Fibroblast of lung (primary cell): Measurements from ENCODE around the gene ZNF296. TPM values are rescaled to one million over a fixed set of nuclear protein-coding genes. Genes with fewer than 3 reads are reported as not detected.

Source experiments
- DNase-seq, 2 donors: peaks; one replicate each; pipeline versions ENCODE4 v3.0.0 to v3.0.0-alpha.2; 2010; ENCODE audit warnings: low read depth in 2 of 2
- H2AFZ ChIP-seq: 2 replicates; pipeline ENCODE4 v1.5.1; 2012; ENCODE audit warnings: low read length, control low read depth, inconsistent platforms
- H3K27ac ChIP-seq: 2 replicates; pipeline ENCODE4 v1.5.1; 2011; ENCODE audit warnings: low read length, control low read depth; ENCODE audit not compliant: insufficient read depth
- H3K27me3 ChIP-seq: 2 replicates; pipeline ENCODE4 v1.5.1; 2011; ENCODE audit warnings: mild to moderate bottlenecking, low read length; ENCODE audit not compliant: control insufficient read depth, insufficient read depth
- H3K36me3 ChIP-seq: 2 replicates; pipeline ENCODE4 v1.5.1; 2011; ENCODE audit warnings: low read length; ENCODE audit not compliant: control insufficient read depth, insufficient read depth
- H3K4me1 ChIP-seq: 2 replicates; pipeline ENCODE4 v1.5.1; 2011; ENCODE audit warnings: low read length; ENCODE audit not compliant: control insufficient read depth, insufficient read depth; ENCODE audit errors: extremely low read depth
- H3K4me2 ChIP-seq: 2 replicates; pipeline ENCODE4 v1.5.1; 2011; ENCODE audit warnings: low read length, control low read depth; ENCODE audit not compliant: insufficient read depth; ENCODE audit errors: extremely low read depth
- H3K4me3 ChIP-seq, 4 experiments: fragments of 200-600 bp in 1 of 4; sonication (generic) in 1 of 4; replicated peaks in 1 of 4; 2 replicates each; pipeline ENCODE4 v1.5.1; 2011 to 2016; ENCODE audit warnings: low read length in 4 of 4, low read depth in 3 of 4, mild to moderate bottlenecking in 3 of 4, control low read depth in 2 of 4, inconsistent platforms in 1 of 4, mixed read lengths in 1 of 4; ENCODE audit not compliant: insufficient read depth in 1 of 4; ENCODE audit errors: control extremely low read depth in 1 of 4
- H3K79me2 ChIP-seq: 2 replicates; pipeline ENCODE4 v1.5.1; 2012; ENCODE audit warnings: mild to moderate bottlenecking, low read length, inconsistent platforms; ENCODE audit not compliant: control insufficient read depth, insufficient read depth
- H3K9ac ChIP-seq: 2 replicates; pipeline ENCODE4 v1.5.1; 2011; ENCODE audit warnings: mild to moderate bottlenecking, low read length, control low read depth; ENCODE audit not compliant: insufficient read depth
- H3K9me3 ChIP-seq: 2 replicates; pipeline ENCODE4 v1.5.1; 2012; ENCODE audit warnings: low read depth, low read length; ENCODE audit not compliant: control insufficient read depth, insufficient read depth
- H4K20me1 ChIP-seq: 2 replicates; pipeline ENCODE4 v1.5.1; 2011; ENCODE audit warnings: low read length; ENCODE audit not compliant: control insufficient read depth, insufficient read depth; ENCODE audit errors: extremely low read depth
- CTCF ChIP-seq, 2 donors: IDR thresholded peaks in 1 of 2; conservative IDR thresholded peaks in 1 of 2; 1 replicate in 1 of 2; 2 replicates in 1 of 2; pipeline ENCODE4 v1.5.1; 2011 to 2012; ENCODE audit warnings: low read length in 2 of 2, control low read depth in 1 of 2, inconsistent platforms in 1 of 2, low read depth in 1 of 2, mild to moderate bottlenecking in 1 of 2
- EZH2 ChIP-seq: IDR thresholded peaks from 2 replicates; pipeline ENCODE4 v1.5.1; 2012; ENCODE audit warnings: low read length, control low read depth, mild to moderate bottlenecking; ENCODE audit errors: missing control alignments
- polyA plus RNA-seq, 2 donors: library from polyadenylated mRNA; depleted of rRNA in 1 of 2; stranded (reverse) in 1 of 2; unstranded in 1 of 2; fragments of >200 nt; gene quantifications; 2 replicates each; pipeline ENCODE4 v1.2.1, GENCODE V29; 2011 to 2012; ENCODE audit warnings: missing spikeins in 1 of 2
- total RNA-seq: library from RNA; depleted of rRNA; stranded (reverse); fragments of >200 nt; gene quantifications from 2 replicates; pipeline ENCODE4 v1.2.1, GENCODE V29; 2014

The ZNF296 gene
- total and polyA plus RNA-seq, 2 donors (not counting 1 experiment from before 2014, with no cell fraction given), result 0.03 TPM; not detected in 1

- peaks cover 97% of the 10 kb centered on the region for H3K79me2 ChIP-seq
- H3K36me3 ChIP-seq, result no peaks in the 10 kb centered on the region
- no peaks in the 10 kb centered on the region for H3K9me3 ChIP-seq
- H3K4me3 ChIP-seq, result peak overlapping the region in 2 of 4 experiments; percentile 16 to 49
- no peak for TF ChIP-seq EZH2
- no peak for TF ChIP-seq CTCF (conservative IDR thresholded peaks at IDR 0.05 in 1 of 2, IDR thresholded peaks at IDR 0.05 in 1 of 2; ENCODE audit: low read depth in 1 of 2, low read length in 2 of 2)
- no peaks in the 10 kb centered on the region for H3K27me3 ChIP-seq
- peak overlapping the region; percentile 89 for H3K4me2 ChIP-seq
- H3K4me1 ChIP-seq, result peaks cover 47% of the 10 kb centered on the region
- no peaks in the 10 kb centered on the region for H4K20me1 ChIP-seq
- DNase-seq, result peak; percentile 92 to 96
- no peak overlapping the region for H2AFZ ChIP-seq
- peak overlapping the region; percentile 74 for H3K27ac ChIP-seq
- no peak overlapping the region for H3K9ac ChIP-seq
Observed at GRCh38 chr19:45097776-45098520, 21.7 kb upstream of the ZNF296 start.

DNA sequence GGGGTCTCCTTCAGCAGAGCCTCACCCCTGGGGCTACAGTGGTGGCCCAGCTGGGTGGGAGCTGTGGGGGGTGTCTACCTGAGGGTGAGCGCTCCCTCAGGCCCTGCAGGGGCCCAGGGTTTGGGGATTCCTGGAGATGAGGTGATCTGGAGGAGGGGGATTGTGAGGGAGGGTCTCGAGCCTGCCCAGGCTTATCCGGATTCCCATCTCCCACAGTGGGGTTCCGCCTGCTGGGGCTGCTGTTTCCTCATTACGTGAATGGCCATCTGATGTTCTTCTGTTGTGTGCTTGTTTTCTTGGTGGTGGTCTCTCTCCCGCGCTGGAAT is 21.1 kb upstream of the ZNF296 start:
- Histone ChIP-seq H3K36me3 (no peaks in the 10 kb centered on the region), H3K4me1 (peaks cover 42% of the 10 kb centered on the region), H3K4me2 (no peak overlapping the region), H3K9me3 (no peaks in the 10 kb centered on the region), H3K9ac (no peak overlapping the region), H2AFZ (no peak overlapping the region), H3K79me2 (peaks cover 92% of the 10 kb centered on the region), H4K20me1 (no peaks in the 10 kb centered on the region), H3K27ac (peak overlapping the region; percentile 74), H3K4me3 (no peak overlapping the region), H3K27me3 (no peaks in the 10 kb centered on the region)
- TF ChIP-seq EZH2, result no peak
- no peak for TF ChIP-seq CTCF (conservative IDR thresholded peaks at IDR 0.05 in 1 of 2, IDR thresholded peaks at IDR 0.05 in 1 of 2; ENCODE audit: low read depth in 1 of 2, low read length in 2 of 2)
- no peak for DNase-seq

DNA sequence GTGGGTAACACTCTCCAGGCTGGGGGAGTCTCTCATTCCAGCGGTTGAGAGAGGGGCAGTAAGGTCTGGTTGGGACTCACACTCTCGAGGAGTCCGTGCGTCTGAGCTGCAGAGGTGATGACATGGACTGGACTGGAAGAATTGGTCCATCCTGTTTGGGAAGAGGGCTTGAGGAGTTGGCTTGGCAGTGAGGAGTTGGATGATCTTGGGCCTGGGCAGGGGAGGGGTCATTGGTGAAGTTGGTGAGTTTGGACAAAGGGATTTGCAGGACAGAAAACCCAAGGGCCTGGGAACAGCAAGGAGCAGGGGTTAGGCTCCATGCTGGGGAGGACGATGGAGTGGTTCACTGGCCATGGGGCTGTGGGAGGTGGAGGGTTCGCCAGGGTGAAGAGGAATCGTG is 20.4 kb upstream of the ZNF296 start:
- H3K4me1 ChIP-seq, result peaks cover 41% of the 10 kb centered on the region
- H3K4me2 ChIP-seq, result no peak overlapping the region
- no peaks in the 10 kb centered on the region for H3K36me3 ChIP-seq
- H3K4me3 ChIP-seq, result no peak overlapping the region
- H2AFZ ChIP-seq, result no peak overlapping the region
- no peaks in the 10 kb centered on the region for H4K20me1 ChIP-seq
- TF ChIP-seq CTCF (conservative IDR thresholded peaks at IDR 0.05 in 1 of 2, IDR thresholded peaks at IDR 0.05 in 1 of 2; ENCODE audit: low read depth in 1 of 2, low read length in 2 of 2) (no peak), EZH2 (no peak)
- peaks cover 84% of the 10 kb centered on the region for H3K79me2 ChIP-seq
- no peaks in the 10 kb centered on the region for H3K27me3 ChIP-seq
- peak overlapping the region; percentile 74 for H3K27ac ChIP-seq
- no peaks in the 10 kb centered on the region for H3K9me3 ChIP-seq
- H3K9ac ChIP-seq, result no peak overlapping the region
- DNase-seq, result no peak
